HEK293 (cell line): ENCODE measurements around the gene RTF2.

Experiments used
- FEZF1 ChIP-seq: fragments of 450-650 bp; formaldehyde crosslinking; IDR thresholded peaks from 2 replicates; pipeline ENCODE4 v1.5.1; 2016; ENCODE audit warnings: missing biosample characterization, missing genetic modification characterization
- IKZF3 ChIP-seq: fragments of 450-650 bp; IDR thresholded peaks from 2 replicates; pipeline ENCODE4 v1.5.0; 2018; ENCODE audit warnings: missing biosample characterization, mild to moderate bottlenecking, missing genetic modification characterization, moderate library complexity
- KLF9 ChIP-seq: fragments of 450-650 bp; formaldehyde crosslinking; IDR thresholded peaks from 2 replicates; pipeline ENCODE4 v1.5.1; 2016; ENCODE audit warnings: missing biosample characterization, missing genetic modification characterization, low read depth
- PRDM6 ChIP-seq: fragments of 450-650 bp; formaldehyde crosslinking; IDR thresholded peaks from 2 replicates; pipeline ENCODE4 v1.5.1; 2017; ENCODE audit warnings: missing biosample characterization, missing genetic modification characterization
- SETDB1 ChIP-seq: IDR thresholded peaks from one replicate; pipeline ENCODE4 v1.6.1; 2017; ENCODE audit warnings: mild to moderate bottlenecking, low read length, moderate library complexity, mixed read lengths; ENCODE audit not compliant: insufficient read length
- ZBTB17 ChIP-seq: fragments of 450-650 bp; formaldehyde crosslinking; IDR thresholded peaks from 2 replicates; pipeline ENCODE4 v1.5.1; 2016; ENCODE audit warnings: missing biosample characterization, missing genetic modification characterization
- ZBTB26 ChIP-seq: fragments of 450-650 bp; formaldehyde crosslinking; optimal IDR thresholded peaks from 2 replicates; pipeline ENCODE3; 2016; ENCODE audit warnings: missing biosample characterization, mild to moderate bottlenecking, missing genetic modification characterization
- ZNF16 ChIP-seq: fragments of 450-650 bp; formaldehyde crosslinking; IDR thresholded peaks from 2 replicates; pipeline ENCODE4 v1.5.1; 2016; ENCODE audit warnings: low read depth, missing biosample characterization, missing genetic modification characterization
- ZNF2 ChIP-seq: fragments of 450-650 bp; formaldehyde crosslinking; IDR thresholded peaks from 2 replicates; pipeline ENCODE4 v1.5.1; 2016; ENCODE audit warnings: missing biosample characterization, missing genetic modification characterization
- ZNF23 ChIP-seq: fragments of 450-650 bp; formaldehyde crosslinking; IDR thresholded peaks from 2 replicates; pipeline ENCODE4 v1.5.1; 2016; ENCODE audit warnings: missing biosample characterization, missing genetic modification characterization, borderline replicate concordance
- ZNF239 ChIP-seq: fragments of 450-650 bp; formaldehyde crosslinking; IDR thresholded peaks from 2 replicates; pipeline ENCODE4 v1.5.1; 2016; ENCODE audit warnings: missing biosample characterization, missing genetic modification characterization
- ZNF24 ChIP-seq: fragments of 450-650 bp; formaldehyde crosslinking; IDR thresholded peaks from 2 replicates; pipeline ENCODE4 v1.5.1; 2016; ENCODE audit warnings: missing biosample characterization, missing genetic modification characterization
- ZNF354C ChIP-seq: fragments of 450-650 bp; formaldehyde crosslinking; IDR thresholded peaks from 2 replicates; pipeline ENCODE4 v1.5.1; 2016; ENCODE audit warnings: missing biosample characterization, missing genetic modification characterization, low read depth, borderline replicate concordance
- ZNF366 ChIP-seq: fragments of 450-650 bp; formaldehyde crosslinking; conservative IDR thresholded peaks from 2 replicates; pipeline ENCODE4 v1.5.1; 2016; ENCODE audit warnings: missing biosample characterization, missing genetic modification characterization
- ZNF501 ChIP-seq: fragments of 450-650 bp; formaldehyde crosslinking; IDR thresholded peaks from 2 replicates; pipeline ENCODE4 v1.5.1; 2016; ENCODE audit warnings: missing biosample characterization, missing genetic modification characterization
- ZNF521 ChIP-seq: fragments of 450-650 bp; formaldehyde crosslinking; IDR thresholded peaks from 2 replicates; pipeline ENCODE4 v1.5.1; 2017; ENCODE audit warnings: missing biosample characterization, mild to moderate bottlenecking, missing genetic modification characterization
- ZNF530 ChIP-seq: fragments of 450-650 bp; formaldehyde crosslinking; IDR thresholded peaks from 2 replicates; pipeline ENCODE4 v1.5.1; 2016; ENCODE audit warnings: low read depth, missing biosample characterization, missing genetic modification characterization
- ZNF544 ChIP-seq: fragments of 450-650 bp; formaldehyde crosslinking; IDR thresholded peaks from 2 replicates; pipeline ENCODE4 v1.5.0; 2017; ENCODE audit warnings: missing biosample characterization, missing genetic modification characterization
- ZNF596 ChIP-seq: fragments of 450-650 bp; IDR thresholded peaks from 2 replicates; pipeline ENCODE4 v1.5.0; 2018; ENCODE audit warnings: missing biosample characterization, mild to moderate bottlenecking, missing genetic modification characterization, moderate library complexity
- ZNF623 ChIP-seq: fragments of 450-650 bp; formaldehyde crosslinking; IDR thresholded peaks from 2 replicates; pipeline ENCODE4 v1.5.1; 2016; ENCODE audit warnings: missing biosample characterization, missing genetic modification characterization
- ZNF707 ChIP-seq: fragments of 450-650 bp; formaldehyde crosslinking; IDR thresholded peaks from 2 replicates; pipeline ENCODE4 v1.5.1; 2016; ENCODE audit warnings: missing biosample characterization, missing genetic modification characterization
- ZNF747 ChIP-seq: fragments of 450-650 bp; formaldehyde crosslinking; IDR thresholded peaks from 2 replicates; pipeline ENCODE4 v1.5.1; 2016; ENCODE audit warnings: missing biosample characterization, missing genetic modification characterization
- ZNF76 ChIP-seq: fragments of 450-650 bp; formaldehyde crosslinking; IDR thresholded peaks from 2 replicates; pipeline ENCODE4; 2016; ENCODE audit warnings: low read depth, missing biosample characterization, missing genetic modification characterization, borderline replicate concordance
- ZNF776 ChIP-seq: fragments of 450-650 bp; formaldehyde crosslinking; IDR thresholded peaks from 2 replicates; pipeline ENCODE4 v1.5.0; 2017; ENCODE audit warnings: missing biosample characterization, missing genetic modification characterization, borderline replicate concordance
- ZNF777 ChIP-seq: fragments of 450-650 bp; formaldehyde crosslinking; IDR thresholded peaks from 2 replicates; pipeline ENCODE4 v1.5.1; 2017; ENCODE audit warnings: missing biosample characterization, missing genetic modification characterization, borderline replicate concordance
- ZNF830 ChIP-seq: fragments of 450-650 bp; IDR thresholded peaks from 2 replicates; pipeline ENCODE4 v1.5.0; 2018; ENCODE audit warnings: missing biosample characterization, missing genetic modification characterization, low read depth, mild to moderate bottlenecking, moderate library complexity
- ZSCAN30 ChIP-seq: fragments of 450-650 bp; IDR thresholded peaks from 2 replicates; pipeline ENCODE4 v1.5.1; 2018; ENCODE audit warnings: missing biosample characterization, mild to moderate bottlenecking, missing genetic modification characterization, moderate library complexity
- ZXDB ChIP-seq: fragments of 450-650 bp; formaldehyde crosslinking; IDR thresholded peaks from 2 replicates; pipeline ENCODE4 v1.5.1; 2016; ENCODE audit warnings: missing biosample characterization, missing genetic modification characterization
- TF ChIP-seq, protein P1 (sequence below): fragments of 450-650 bp; formaldehyde crosslinking; IDR thresholded peaks from 2 replicates; pipeline ENCODE4 v1.5.1; 2016; ENCODE audit warnings: missing biosample characterization, missing genetic modification characterization
- TF ChIP-seq, protein P2 (sequence below): fragments of 450-650 bp; formaldehyde crosslinking; IDR thresholded peaks from 2 replicates; pipeline ENCODE4 v1.5.1; 2016; ENCODE audit warnings: missing biosample characterization, missing genetic modification characterization
- TF ChIP-seq, protein P3 (sequence below): fragments of 450-650 bp; formaldehyde crosslinking; IDR thresholded peaks from 2 replicates; pipeline ENCODE4 v1.5.1; 2016; ENCODE audit warnings: missing biosample characterization, missing genetic modification characterization

RTF2 gene

GRCh38 chr20:56554869-56555268 lies 86.4 kb downstream of the RTF2 start (continued):
- TF ChIP-seq ZNF596 (tag by site-specific recombination): no peak
- TF ChIP-seq ZNF707 (tag by site-specific recombination): no peak
- no peak for TF ChIP-seq ZNF776 (tag by site-specific recombination)
- no peak for TF ChIP-seq ZNF16
- no peak for TF ChIP-seq ZNF830 (tag by site-specific recombination)
- no peak for TF ChIP-seq ZNF2 (tag by site-specific recombination)
- no peak for TF ChIP-seq ZNF354C (tag by site-specific recombination)
- TF ChIP-seq ZBTB26 (tag by site-specific recombination): no peak
- no peak for TF ChIP-seq ZNF23 (tag by site-specific recombination)
- 0 out of 2 replicates have a peak, but pooled peaks have one; percentile 57 for TF ChIP-seq ZXDB (tag by site-specific recombination)
- no peak for TF ChIP-seq ZNF239 (tag by site-specific recombination)
- no peak for TF ChIP-seq ZNF530 (tag by site-specific recombination)
- TF ChIP-seq IKZF3 (tag by site-specific recombination): peak; percentile 80
- peak; percentile 97 for TF ChIP-seq PRDM6 (tag by site-specific recombination)
- no peak for TF ChIP-seq ZNF501 (tag by site-specific recombination)
- TF ChIP-seq ZSCAN30 (tag by site-specific recombination): 0 out of 2 replicates have a peak, but pooled peaks have one; percentile 27
- no peak for TF ChIP-seq SETDB1
- no peak for TF ChIP-seq ZNF747 (tag by site-specific recombination)
- TF ChIP-seq ZNF544: no peak
- no peak for TF ChIP-seq ZNF521
- TF ChIP-seq, protein P1, sequence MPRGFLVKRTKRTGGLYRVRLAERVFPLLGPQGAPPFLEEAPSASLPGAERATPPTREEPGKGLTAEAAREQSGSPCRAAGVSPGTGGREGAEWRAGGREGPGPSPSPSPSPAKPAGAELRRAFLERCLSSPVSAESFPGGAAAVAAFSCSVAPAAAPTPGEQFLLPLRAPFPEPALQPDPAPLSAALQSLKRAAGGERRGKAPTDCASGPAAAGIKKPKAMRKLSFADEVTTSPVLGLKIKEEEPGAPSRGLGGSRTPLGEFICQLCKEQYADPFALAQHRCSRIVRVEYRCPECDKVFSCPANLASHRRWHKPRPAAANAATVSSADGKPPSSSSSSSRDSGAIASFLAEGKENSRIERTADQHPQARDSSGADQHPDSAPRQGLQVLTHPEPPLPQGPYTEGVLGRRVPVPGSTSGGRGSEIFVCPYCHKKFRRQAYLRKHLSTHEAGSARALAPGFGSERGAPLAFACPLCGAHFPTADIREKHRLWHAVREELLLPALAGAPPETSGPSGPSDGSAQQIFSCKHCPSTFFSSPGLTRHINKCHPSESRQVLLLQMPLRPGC (tag by site-specific recombination): peak; percentile 83
- TF ChIP-seq FEZF1: peak; percentile 54; the same call in 1 of the 2 replicates
- TF ChIP-seq ZNF623 (tag by site-specific recombination): no peak
- peak; percentile 85 for TF ChIP-seq ZNF366 (tag by site-specific recombination)
- TF ChIP-seq, protein P2, sequence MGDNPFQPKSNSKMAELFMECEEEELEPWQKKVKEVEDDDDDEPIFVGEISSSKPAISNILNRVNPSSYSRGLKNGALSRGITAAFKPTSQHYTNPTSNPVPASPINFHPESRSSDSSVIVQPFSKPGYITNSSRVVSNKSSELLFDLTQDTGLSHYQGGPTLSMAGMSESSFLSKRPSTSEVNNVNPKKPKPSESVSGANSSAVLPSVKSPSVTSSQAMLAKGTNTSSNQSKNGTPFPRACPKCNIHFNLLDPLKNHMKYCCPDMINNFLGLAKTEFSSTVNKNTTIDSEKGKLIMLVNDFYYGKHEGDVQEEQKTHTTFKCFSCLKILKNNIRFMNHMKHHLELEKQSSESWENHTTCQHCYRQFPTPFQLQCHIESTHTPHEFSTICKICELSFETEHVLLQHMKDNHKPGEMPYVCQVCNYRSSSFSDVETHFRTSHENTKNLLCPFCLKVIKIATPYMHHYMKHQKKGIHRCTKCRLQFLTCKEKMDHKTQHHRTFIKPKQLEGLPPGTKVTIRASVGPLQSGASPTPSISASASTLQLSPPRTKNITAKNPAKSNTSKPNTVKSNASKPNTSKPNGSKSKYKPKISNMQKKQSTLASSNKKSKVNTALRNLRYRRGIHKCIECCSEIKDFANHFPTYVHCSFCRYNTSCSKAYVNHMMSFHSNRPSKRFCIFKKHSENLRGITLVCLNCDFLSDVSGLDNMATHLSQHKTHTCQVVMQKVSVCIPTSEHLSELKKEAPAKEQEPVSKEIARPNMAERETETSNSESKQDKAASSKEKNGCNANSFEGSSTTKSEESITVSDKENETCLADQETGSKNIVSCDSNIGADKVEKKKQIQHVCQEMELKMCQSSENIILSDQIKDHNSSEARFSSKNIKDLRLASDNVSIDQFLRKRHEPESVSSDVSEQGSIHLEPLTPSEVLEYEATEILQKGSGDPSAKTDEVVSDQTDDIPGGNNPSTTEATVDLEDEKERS (tag by site-specific recombination): no peak
- TF ChIP-seq ZBTB17 (tag by site-specific recombination): peak; percentile 58
- TF ChIP-seq, protein P3, sequence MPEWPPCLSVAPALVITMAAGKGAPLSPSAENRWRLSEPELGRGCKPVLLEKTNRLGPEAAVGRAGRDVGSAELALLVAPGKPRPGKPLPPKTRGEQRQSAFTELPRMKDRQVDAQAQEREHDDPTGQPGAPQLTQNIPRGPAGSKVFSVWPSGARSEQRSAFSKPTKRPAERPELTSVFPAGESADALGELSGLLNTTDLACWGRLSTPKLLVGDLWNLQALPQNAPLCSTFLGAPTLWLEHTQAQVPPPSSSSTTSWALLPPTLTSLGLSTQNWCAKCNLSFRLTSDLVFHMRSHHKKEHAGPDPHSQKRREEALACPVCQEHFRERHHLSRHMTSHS (tag by site-specific recombination): no peak
- peak; percentile 59; the same call in 1 of the 2 replicates for TF ChIP-seq ZNF24 (tag by site-specific recombination)
- peak; percentile 46; the same call in 1 of the 2 replicates for TF ChIP-seq ZNF76 (tag by site-specific recombination)
- no peak for TF ChIP-seq ZNF777 (tag by site-specific recombination)
- TF ChIP-seq KLF9 (tag by site-specific recombination): no peak
